ENCODE measurements around the gene CATSPERE. TPM values are rescaled to one million over a fixed set of nuclear protein-coding genes. Genes with fewer than 3 reads are reported as not detected.

Gene CATSPERE
- total and polyA plus RNA-seq, 9 of the 15 experiments (the other 6 are each of a cell fraction or from before 2014, with no cell fraction given), result 0.06 to 0.16 (median 0.09) TPM; not detected in 3

GRCh38 chr1:244450597-244451538 is 10.2 kb upstream of the CATSPERE start (continued):
- TF ChIP-seq, protein P1, sequence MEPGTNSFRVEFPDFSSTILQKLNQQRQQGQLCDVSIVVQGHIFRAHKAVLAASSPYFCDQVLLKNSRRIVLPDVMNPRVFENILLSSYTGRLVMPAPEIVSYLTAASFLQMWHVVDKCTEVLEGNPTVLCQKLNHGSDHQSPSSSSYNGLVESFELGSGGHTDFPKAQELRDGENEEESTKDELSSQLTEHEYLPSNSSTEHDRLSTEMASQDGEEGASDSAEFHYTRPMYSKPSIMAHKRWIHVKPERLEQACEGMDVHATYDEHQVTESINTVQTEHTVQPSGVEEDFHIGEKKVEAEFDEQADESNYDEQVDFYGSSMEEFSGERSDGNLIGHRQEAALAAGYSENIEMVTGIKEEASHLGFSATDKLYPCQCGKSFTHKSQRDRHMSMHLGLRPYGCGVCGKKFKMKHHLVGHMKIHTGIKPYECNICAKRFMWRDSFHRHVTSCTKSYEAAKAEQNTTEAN (CRISPR knock-in tag; IDR thresholded peaks at IDR 0.05), result no peak
- TF ChIP-seq MYC (IDR thresholded peaks at IDR 0.05; ENCODE audit: low read depth, low read length) (peak; percentile 47; the same call in 1 of the 2 replicates), MYC (CRISPR knock-in tag; IDR thresholded peaks at IDR 0.05; ENCODE audit: borderline replicate concordance, low read depth) (no peak), TCF3 (CRISPR knock-in tag; IDR thresholded peaks at IDR 0.05) (no peak), NKRF (IDR thresholded peaks at IDR 0.05; ENCODE audit: borderline replicate concordance) (0 out of 2 replicates have a peak, but pooled peaks have one; percentile 49)
